Astrocyte of the hippocampus (primary cell): ENCODE data around the gene DIP2C.
A peak's percentile ranks its signal among the peaks of the same experiment; 100 is the strongest.
"Not testable (repeated sequence)": the region's sequence is repeated elsewhere in the genome, so short reads cannot be mapped to it uniquely, and the experiment has no call there.

ENCODE experiments used
- DNase-seq: peaks from one replicate; pipeline ENCODE4 v3.0.0; 2011; ENCODE audit warnings: low read depth, low spot score

The DIP2C gene

DNA sequence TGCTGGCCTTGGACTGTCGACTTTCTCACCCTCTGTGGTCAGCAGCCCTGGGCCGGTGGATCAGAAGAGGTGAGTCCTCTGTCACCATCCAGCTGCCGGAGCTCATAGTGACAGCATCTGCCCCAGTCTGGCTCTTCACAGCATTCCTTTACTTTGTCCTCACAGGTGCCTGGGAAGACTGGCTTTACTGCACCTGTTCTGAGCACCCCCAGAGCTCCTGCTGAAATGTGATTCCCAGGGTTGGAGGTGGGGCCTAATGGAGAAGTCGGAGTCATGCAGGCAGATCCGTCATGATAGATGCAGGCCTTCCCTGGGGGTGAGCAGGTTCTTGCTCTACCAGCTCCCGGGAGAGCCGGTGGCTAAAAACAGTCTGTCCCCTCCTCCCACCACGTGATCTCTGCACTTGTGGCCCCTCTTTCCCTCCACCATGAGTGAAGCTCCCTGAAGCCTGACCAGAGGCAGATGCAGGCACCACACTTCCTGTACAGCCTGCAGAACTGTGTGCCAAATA is 382.7 kb downstream of the DIP2C start:
- DNase-seq, result no peak

DNA sequence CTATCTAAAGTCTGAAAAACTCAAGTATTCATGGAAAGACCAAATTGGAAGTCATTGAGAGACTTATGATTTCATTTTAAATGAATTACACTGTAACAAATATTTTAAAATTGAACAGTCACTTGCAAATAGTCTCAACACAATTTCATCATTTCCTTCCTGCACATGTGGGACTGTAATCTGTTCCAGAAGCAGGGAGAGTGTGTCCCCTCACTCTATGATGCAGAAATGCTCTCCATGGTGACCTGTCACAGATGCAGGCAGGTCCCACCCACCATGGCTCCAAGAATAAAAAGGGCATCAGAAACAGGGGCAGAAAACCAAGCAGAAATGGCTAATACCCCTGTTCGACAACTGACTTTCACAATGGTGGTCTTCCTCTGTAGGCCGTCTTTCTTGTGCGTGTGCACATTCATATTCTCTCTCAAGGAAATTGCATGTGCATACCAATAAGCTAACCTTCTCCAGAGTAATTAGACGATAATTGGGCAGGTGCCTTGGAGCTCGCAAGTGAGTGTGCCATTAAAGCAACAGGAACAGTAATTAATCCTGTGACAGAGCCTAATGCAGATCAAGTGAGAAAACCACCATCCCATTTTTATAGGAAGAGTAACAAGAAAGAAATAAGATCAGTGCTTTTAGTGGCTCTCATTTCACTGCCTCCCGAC is 383.3 kb downstream of the DIP2C start:
- no peak for DNase-seq

DNA sequence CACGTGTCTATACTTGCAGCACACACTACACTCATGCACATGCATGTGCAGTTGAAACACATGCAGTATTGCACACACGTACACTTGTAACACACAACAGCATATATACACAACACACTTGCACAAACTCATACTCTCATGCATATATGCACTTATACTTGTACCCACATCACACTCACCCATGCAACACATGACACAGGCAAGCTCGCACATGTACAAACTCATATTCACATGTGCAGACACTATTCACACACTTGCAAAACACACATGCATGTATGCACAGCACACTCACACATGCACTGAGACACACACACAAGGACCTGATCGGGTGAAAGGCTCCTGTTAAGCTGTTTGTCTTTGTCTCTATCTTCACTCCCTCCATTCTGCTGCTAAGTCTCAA is 384.4 kb downstream of the DIP2C start:
- DNase-seq, result no peak

DNA sequence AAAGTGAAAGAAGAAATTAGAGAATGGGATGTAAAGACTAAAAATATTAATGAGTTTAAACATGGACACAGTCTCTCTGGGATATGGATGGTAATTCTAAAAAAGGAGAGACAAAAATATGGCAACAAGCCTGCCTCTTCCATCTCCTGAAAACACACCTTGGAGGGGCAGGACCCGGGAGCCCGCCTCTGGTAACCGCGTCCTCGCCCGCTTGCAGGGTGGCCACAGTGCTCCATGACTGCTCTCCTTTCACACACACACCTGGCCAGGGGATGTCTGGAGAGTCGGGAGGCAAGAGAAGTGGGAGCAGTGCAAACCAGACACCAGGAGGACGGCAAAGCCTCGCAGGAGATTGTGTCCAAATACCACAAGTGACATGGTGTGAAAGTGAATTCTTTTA is 387.9 kb downstream of the DIP2C start:
- DNase-seq, result no peak

DNA sequence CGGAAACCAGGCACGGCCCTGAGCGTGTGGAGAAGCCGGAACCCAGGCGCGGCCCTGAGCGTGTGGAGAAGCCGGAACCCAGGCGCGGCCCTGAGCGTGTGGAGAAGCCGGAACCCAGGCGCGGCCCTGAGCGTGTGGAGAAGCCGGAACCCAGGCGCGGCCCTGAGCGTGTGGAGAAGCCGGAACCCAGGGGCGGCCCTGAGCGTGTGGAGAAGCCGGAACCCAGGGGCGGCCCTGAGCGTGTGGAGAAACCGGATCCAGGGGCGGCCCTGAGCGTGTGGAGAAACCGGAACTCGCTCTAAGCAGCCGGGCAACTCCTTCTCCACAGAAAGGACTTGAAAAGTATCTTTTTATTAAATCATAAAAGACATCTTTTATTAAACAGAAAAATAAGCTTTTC is 388.9 kb downstream of the DIP2C start:
- not testable (repeated sequence) for DNase-seq

DNA sequence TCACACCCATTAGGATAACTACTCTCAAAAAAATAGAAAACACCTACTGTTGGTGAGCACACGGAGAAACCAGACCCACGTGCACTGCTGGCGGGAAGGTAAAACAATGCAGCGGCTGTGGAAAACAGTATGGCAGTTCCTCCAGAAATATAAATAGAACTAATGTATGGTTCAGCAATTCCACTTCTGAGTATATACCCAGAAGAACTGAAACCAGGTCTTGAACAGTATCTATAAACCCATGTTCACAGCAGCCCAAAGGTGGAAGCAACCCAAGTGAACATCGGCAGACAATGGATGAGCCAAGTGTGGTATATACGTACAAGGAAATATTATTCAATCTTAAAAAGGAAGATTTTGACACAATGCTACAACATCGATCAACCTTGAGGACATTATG is 389.5 kb downstream of the DIP2C start:
- no peak for DNase-seq

DNA sequence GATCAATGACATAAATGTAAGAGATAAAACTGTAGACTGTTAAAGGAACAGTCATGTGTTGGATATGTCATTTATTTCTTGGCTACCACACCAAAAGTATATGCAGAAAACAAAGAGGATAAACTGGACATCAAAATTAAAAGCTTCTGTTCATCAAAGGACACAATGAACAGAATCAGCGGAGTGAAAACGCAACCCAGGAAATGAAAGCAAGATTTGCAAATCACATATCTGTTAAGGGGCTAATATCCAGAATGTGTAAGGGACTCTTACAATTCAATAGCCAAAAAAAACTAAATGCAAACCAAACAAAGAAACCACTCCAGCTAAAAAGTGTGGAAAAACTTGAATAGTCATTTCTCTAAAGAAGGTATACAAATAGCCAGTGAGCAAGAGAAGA is 390.0 kb downstream of the DIP2C start:
- DNase-seq, result no peak

DNA sequence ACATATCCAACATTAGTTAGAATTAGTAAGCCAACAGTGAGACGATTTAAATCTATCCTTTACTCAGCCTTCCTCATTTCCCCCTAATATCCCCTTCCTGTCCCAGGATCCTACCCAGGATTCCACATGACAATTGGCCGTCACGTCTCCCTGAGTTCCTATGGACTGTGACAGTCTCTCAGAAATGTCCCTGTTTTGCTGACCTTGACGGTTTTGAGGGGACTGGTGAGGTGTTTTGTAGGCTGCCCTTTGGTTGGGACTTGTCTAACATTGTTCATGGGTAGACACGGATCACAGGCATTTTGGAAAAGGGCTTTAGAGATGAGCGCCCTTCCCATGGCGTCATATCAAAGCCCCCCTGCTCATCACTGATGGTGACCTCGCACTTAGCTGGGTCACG is 391.4 kb downstream of the DIP2C start:
- DNase-seq, result no peak

DNA sequence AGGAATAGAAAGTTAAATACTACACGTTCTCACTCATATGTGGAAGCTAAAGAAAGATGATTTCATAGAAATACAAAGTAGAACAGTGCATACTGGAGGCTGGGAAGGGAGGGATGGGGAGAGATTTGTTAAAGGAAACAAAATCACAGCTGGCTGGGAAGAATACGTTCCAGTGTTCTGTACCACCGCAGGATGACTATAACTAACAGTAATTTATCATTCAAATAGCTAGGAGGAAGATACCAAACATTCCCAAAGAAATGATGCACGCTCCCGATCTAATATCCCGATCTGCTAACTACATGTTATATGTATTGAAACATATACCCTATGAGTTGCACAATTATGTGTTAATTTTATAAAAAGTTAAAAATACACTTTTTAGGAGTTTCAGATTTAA is 391.9 kb downstream of the DIP2C start:
- DNase-seq, result no peak

DNA sequence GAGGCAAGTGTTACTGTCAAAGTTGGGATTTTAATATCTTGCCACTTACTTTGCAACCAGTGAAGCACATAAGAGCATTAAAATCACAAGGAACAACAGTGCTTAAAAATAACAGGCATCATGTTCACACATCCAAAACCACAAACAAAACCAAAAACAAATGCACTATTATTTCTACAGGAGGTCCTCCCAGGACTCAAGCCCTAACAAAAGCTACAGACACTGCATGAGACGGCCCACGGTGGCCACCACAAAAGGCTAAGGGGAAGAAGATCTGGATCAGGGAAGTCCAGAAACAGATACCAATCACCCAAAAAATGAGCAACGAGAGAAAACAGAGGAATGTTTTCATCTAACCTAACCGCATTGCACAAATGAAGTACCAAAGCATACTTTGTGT is 395.8 kb downstream of the DIP2C start:
- peak; percentile 16 for DNase-seq

DNA sequence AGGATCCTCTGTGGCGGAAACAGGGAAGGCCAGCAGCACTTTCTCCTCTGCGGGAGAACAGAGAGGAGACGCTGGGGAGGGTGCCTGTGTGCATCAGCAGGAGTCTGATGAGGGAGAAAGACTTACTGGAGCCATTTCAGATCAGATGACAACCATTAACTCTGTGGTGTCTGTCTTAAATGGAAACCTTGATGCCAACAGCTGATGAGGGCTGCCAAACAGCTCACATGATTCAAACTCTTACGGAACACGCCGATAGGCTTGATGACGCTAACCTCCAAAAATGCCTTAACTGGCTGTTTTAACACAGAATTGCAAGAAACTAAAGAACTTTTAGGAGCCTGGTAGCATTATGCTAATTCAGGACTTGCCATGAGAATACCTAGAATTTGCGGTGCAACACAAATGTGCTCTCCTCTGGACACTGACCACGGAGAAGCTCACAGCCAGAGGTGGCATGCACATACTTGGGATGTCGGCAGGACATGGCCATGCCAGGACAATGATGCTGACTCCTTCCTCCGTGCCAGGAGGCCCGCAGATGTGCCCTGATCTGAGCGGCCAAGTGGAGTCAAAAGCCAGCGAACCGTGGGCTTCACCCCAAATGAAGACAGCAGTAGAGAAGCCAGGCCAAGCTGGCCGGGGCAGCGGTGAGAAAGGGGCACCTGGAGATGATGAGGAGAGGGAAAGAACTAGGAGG is 399.3 kb downstream of the DIP2C start:
- DNase-seq, result no peak

DNA sequence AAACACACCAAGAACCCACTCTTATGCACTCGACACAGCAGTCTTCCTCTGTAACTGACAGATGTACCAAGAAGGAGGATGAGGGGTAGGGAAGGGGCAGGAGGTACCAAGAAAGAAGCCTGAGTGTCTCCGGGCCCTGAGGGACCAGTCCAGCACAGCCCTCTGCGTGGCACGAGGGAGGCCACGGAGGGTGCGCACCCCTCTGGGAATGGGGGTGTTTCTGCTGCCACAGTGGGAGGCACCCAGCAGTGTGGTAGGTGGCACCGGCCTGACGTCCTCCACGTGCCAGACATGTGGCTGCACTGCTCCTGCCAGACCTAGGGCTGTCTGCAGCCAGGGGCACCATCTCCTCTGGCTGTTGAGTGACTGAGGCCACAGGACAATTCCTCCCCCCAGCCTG is 399.9 kb downstream of the DIP2C start:
- DNase-seq, result no peak

DNA sequence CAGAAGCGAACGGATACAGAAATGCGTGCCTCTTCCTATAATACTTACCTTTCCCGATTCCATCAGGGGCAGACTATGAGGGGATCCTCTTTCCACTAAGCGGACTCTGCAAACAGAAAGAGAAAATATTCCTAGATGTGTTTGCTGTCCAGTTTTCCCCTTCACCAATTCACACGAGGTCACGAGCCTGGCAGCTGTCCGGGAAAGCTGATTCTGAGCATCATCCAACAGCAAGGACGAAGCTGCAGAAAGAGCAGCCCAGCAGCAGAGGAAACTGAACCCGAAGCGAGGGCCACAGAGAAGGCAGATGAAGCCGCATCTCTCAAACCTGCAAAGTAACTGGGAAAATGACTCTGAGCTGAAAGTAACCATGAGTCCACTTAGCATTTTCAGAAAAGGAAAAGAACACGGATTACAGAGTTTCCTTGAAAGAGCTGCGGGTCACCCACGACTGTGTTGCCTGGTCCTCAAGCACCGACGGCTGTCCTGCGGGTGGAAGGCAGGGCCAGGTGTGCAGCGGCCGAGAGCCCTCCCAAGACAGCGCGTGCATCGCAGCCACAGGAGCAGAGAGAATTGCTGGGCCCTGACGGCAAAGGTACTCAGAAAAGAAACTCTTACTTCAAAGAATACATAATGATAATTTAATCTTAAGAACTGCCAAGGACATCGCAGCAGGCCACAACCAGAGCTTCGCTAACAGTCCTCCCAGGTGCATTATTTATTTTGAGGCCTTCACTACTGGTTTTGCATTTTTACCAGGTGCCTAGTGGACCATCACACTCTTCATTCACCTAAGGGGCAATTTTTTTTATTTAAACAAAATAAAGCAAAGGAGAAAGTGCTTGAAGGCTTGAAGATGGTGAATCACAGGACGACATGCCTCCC is 400.9 kb downstream of the DIP2C start:
- no peak for DNase-seq

DNA sequence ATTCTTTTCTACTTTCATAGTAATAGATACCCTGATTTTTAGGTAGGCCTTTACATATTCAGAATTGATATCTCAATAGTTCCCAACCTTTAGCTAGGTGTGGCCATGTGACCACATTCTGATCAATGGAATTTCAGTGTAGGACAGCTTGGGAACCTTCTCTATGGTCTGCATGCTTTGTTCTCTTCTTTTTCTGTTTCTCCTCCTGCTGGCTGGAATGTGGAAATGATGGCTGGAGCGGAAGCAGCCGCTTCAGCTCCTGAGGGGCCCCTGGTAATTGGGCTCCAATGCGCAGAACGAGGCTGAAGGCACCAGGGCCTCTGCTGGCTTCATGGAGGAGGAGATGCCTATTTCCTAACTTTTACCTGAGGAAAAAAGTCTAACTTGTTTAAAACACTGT is 401.7 kb downstream of the DIP2C start:
- peak; percentile 29 for DNase-seq

DNA sequence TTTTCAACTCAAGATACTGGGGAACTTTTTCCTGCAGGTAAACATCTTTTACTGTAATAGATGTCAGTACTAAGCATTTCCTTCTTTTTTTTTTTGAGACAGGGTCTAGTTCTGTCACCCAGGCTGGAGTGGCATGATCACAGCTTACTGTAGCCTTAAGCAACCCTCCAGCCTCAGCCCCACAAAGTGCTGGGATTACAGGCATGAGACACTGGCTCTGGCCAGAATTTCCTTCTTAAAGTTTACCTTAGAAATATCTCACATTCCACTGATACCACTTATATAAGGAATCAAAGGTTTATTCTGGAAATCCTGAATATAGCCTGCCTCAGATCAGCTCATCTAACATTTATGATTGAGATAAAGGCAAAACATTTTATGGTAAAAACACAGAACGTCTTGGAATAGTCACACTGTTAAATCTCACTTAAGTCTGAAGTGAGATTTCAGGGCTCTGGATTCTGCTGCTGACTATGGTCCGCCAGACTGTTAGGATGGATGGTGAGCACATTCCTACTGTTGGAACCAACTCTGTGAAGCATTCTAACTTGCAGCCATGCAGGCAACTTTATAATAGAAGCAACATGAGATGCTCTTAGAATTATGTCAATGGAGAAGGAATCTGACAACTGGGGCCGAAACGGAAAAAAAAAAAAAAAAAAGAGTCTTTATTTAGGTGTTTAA is 402.3 kb downstream of the DIP2C start:
- peak; percentile 55 for DNase-seq

DNA sequence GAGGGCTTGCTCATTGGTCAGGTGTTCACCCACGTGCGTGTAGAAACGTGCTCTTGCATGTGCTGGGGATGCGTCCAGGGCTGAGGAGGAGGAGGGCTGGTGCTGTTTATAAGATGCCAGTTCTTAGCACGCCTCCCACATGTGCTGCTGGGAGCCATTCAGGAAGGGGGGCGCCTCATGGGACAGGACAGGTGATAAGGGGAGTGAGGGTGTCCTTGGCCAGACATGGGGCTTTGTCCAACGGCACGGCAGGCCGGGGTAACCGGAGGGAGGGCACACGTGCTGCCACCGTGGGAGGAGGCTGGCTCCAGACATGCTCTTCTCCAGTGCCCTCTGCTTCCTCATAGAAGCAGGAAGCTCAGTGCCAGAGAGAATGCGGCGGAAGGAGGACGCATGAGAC is 404.3 kb downstream of the DIP2C start:
- no peak for DNase-seq

DNA sequence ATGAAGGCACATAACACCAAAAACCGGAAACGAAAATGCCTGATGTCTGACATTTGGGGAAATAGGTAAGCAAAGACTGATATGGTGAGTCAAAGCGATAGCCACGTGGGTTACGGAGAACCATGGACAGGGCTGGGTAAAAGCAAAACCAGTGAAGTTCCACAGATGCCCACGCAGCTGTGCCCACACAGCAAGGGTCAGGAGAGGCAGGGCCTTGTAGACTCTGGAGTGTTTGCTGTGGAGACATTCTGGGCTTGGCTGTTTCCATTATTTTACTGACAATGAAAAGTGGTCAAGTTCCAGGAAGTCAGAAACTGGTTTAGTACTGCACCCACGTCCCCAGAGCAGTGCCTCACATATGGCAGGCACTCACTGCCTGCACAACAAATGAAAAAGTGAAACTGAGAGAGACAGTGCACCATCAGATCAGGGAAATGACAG is 405.5 kb downstream of the DIP2C start:
- no peak for DNase-seq

DNA sequence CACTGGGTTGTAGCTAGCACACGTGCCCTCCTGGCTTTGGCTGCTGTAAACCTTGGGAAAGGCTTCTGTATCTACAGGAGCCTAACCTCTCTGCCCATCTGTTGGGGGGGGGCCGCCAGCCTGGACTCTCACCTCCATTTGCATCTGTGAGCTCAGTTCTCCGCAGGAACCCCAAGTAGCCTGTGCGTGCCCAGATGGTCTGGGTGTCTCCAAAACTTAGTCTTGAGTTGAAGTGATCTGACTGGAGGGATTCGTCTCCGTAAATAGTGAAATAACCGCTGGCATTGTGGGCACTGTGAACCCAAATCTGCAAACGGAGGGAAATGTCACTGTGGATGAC is 406.4 kb downstream of the DIP2C start:
- DNase-seq, result no peak

DNA sequence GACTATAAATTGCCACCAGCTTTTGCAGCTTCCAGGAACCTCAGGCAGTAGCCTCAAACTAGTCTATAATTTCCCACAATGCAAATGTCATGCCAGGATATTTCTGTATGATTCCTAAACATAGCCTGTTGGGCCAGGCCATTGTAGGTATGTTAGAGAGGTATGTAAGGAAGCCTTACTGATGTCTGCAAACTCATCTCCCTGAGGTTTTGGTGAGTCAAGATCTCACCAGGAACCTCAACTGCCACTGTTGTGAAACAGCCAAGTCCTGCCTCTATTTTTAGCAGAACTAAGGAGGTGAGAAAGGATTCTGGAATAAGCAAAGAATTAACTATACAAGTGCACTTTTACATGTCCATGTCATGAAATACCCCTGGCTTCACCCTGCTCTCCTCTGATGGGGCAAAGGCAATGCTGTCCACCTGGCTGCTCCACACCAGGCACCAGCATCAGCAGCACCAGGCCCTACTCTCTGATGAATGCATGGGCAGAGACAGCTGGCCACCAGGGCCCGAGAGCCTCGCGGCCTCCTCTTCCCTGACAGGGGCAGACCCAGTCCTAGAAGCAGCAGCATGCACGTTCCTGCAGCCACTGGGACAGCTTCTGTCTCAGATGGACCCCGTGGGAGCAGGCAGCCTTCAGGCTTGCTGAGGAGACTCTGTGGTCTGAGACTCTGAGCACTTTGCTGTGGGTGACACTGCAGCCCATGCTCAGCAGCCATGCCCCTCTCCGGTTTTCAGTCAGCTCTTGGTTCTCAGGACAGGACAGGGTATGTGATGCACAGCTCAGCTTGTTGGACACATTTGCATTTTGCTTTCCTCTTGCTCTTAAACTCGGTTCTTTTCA is 407.0 kb downstream of the DIP2C start:
- peak; percentile 13 for DNase-seq

DNA sequence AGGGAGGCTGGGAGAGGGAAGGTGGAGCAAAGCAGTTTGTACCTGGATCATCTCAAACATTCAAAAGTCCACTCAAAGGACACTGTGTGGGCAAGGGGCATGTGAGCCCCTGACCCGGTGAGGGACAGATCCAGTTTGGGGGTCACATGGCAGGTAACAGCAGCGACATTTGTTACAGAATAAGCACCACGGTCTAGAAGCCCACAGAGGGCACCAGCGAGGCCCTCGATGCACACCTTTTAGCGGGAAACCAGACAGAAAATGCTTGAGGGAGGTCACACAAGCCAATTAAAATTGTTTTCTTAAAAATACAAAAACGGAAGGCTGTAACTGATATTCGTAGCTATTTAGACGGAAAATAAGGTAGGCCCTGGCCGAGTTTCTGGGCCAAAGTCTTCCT is 409.8 kb downstream of the DIP2C start:
- DNase-seq, result no peak

DNA sequence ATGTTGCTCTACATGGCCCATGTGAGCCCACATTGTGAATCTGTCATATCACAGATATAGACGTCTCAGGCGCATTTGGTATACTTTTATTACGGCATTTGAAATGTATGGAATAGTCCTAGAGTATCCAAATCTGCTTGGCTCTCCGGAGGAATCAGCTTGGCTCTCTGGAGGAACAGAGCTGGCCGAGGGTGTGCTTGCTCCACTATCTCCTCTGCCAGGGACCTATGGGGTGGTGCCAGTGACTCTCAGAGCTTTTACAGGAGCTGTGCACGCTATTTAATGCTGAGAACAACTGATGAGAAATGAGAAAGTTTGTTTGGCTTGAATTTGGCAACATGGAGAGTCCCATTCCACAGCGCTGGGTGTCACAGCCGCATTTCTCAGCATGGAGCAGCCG is 410.2 kb downstream of the DIP2C start:
- no peak for DNase-seq
